IPS DF 4.7 (cell line): ENCODE data around the gene CCM2.
A peak's percentile ranks its signal among the peaks of the same experiment; 100 is the strongest.
"Not testable (repeated sequence)": the region's sequence is repeated elsewhere in the genome, so short reads cannot be mapped to it uniquely, and the experiment has no call there.

ENCODE experiments used
- DNase-seq: peaks from one replicate; pipeline ENCODE4 v3.0.0-alpha.2; 2013; ENCODE audit warnings: low spot score; ENCODE audit errors: extremely low read depth

CCM2 gene

DNA sequence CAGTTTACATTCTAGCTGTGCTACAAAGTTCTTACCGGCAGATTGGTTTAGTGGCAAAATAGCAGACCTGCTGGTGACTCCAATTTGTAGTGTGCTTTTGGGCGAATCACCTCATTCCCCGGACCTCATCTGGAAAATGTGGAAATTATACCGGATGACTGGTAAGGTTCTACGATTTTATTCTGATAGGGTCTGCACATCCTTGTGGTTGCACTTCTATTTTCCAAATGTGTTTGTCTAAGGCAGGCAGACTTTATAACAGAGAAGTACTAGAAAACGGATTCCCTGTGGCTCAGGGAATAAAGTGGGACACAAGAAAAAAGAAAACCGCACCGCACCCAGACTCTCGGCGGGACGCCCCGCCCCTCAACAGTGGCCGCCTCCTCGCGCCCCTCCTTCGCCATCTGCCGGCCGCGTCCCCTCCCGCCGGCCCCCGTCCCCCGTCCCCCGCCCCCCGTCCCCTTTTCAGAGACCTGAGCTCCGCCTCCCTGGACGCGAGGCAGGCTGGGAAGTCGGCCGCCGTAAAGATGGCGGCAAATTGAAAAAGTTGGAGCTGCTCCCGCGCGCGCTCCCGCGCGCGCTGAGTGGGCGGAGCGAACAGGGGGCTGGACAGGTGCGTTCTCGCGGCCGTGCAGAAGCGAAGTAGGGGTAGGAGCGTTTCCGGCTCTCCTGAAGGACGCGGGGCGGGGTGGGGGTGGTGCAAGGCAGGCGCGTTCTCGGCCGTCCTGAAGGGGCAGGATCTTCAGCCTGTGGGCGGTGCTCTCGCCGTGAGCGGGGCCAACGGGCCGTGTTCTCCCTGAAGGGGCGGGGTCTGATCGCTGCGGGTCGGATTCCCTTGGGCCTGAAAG lies 532 bp upstream of the CCM2 start:
- DNase-seq, result peak; percentile 72

DNA sequence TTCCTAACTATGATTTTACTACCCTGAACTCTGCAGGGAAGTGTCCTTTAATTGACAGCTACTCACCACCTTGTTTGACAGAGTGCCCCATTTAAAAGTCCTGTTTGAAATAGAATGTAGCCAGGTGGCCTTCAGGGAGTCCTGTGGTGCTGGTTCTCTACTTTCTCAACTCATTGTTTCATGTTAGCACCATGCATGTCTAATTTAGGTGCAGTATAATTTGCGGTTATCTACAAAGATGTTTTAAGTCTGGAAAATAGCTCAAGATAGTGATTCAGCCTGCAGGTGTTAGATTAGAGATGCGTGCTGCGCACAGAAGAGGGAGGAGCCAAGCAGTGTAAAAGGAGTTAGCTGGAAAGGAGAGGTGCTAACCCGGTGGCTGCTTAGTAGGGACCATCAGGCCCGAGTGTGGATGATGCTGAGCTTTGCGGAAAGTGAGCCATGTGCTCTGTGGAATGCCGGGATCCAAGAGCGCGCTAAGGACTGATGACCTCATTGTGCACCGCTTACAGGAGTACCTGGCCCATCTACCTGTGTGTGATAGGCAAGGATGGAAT lies 1.2 kb downstream of the CCM2 start:
- no peak for DNase-seq

DNA sequence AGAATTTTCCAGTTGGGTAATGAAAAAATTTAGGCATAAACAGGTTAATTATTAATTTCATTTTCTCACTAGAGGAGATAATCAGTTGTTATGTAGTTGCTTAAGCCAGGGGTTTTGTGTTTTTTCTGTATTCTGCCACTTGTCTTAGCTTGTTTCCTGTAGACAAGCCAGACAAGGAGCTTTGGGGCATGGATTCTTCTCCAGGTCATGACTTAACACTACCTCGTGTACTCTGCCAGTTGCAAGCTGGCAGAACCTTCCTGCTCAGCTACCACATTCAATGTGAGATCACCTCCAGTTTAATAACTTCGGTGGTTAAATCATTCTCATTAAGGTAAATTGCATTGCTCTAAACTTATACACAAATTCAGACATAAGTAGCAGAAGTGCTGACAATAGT lies 1.8 kb downstream of the CCM2 start:
- no peak for DNase-seq

DNA sequence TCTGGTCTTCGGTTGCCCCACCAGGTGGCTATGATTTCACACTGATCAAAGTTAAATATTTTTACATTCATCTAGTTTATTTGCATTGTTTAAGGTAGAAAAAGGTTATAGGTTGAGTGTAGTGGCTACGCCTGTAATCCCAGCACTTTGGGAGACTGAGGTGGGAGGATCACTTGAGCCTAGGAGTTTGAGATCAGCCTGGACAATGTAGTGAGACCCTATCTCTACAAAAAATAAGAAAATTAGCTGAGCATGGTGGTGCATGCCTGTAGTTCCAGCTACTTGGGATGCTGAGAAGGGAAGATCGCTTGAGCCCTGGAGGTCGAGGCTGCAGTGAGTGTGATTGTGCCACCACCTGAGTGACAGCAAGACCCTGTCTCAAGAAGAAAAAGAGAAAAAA lies 3.8 kb downstream of the CCM2 start:
- no peak for DNase-seq

DNA sequence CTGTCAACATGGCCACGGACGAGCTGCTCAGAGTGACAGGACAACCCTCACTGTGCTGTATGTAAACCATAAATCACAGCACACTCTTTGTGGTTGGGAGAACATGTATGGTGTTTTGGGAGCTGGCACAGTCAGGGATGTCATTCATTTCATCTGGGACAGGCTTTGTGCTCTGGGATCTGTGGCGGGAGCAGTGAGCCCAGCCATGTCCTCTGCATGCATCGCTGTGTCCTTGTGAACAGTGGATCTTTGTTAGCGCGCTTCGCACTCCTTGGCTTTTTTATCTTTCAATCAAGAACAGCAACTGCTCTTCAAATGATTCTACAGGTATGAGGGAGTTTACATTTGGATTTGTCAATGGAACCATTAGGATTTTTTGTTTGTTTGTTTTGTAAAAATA lies 7.1 kb downstream of the CCM2 start:
- DNase-seq, result no peak

DNA sequence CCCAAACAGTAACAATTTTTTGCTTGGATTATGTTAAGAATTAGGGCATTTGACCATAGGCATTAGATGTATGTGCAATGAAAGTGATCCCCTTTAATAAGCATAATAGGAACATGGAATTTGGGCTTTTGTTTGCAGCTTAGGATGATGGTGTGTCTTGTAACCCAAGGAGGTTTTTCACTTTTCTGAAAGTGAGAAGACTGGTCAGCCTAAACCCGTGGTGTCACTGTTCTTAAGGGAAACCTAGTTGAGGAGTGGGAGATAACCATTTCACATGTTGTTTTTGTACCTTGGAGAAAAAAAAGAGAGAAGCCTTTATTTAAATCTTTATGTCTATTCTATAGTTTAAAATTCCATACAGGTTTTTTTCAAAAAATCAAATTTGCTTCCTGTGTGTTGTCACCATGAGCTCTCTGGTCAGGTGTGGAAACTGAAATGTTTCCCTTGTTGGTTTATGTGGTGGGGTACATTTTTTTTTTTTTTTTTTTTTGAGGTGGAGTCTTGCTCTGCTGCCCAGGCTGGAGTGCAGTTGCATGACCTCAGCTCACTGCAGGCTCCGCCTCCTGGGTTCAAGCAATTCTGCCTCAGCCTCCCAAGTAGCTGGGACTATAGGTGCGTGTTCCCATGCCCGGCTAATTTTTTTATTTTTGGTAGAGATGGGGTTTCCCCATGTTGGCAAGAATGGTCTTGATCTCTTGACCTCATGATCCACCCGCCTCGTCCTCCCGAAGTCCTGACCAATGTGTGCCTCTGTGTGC lies 7.7 kb downstream of the CCM2 start:
- no peak for DNase-seq

DNA sequence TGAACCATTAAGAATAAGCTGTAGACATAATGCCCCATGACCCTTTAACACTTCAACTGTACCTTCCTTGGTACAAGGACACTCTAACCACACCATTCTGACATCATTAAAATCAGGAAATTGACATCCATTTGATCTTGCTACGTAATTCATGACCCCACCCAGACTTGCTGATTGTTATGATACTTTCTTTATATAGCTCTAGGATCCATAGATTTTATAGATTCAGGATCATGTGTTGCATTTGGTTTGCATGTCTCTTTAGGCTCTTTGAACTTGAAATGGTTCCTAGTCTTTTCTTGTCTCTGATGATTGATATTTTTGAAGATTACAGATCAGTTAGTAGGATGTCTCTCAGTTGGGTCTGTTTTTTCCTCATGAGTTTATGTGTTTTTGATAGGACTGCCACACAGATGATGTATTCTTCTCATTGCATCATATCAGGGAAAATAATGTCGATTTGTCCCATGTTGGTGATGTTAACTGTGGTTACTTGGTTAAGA lies 13.5 kb downstream of the CCM2 start:
- no peak for DNase-seq

DNA sequence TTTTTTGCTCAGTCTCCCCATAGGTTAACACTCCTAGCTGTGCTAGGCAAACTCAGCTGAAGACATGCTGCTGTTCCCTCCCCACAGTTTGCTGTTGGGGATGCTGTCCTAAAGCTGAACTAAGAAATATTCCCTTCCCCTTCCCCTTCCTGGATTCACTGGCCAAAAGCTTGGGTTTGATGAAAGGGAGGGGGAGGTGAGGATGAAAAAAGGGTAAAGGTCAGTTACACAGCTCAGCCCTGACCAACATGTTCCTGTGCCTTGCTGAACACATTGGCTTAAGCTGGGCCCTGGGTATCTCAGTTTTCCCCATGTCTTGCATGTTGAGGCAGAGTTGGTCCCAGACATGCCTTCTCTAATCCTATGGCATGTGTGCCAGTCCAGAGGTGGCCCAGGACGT lies 15.3 kb downstream of the CCM2 start:
- no peak for DNase-seq

DNA sequence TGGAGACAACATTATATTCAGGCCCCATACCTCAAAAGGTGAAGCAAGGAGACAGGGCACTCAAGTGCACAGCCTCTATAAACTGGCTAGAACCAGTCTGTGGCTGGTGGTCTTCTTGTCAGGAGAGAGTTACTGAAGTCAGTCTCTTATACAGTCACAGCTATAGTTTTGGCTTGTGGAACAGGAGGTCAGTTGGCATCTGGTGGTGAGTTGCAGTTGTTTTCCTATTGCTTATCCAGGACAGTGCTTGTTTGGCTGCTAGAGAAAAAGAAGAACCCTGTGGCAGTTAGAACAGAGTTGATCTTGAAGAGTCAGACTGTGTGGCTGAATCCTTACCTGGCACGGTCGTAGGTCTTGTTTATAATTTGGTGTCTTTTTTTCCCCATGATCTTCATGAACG lies 17.3 kb downstream of the CCM2 start:
- DNase-seq, result no peak

DNA sequence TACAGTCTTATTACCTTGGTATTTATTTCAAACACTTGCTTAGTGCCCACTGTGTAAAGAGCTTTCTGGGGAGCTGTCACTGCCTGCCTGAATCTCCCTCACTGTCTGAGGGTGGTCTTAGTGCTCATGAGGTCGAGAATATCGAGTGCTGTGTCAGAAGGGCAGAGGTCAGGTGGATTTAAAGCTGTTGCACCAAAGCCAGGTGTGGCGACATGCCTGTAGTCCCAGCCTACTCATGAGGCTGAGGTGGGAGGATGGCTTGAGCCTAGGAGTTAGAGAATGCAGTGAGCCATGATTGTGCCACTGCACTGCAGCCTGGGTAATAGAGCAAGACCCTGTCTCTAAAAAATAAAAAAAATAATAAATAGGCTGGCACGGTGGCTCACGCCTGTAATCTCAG lies 20.9 kb downstream of the CCM2 start:
- DNase-seq, result no peak

DNA sequence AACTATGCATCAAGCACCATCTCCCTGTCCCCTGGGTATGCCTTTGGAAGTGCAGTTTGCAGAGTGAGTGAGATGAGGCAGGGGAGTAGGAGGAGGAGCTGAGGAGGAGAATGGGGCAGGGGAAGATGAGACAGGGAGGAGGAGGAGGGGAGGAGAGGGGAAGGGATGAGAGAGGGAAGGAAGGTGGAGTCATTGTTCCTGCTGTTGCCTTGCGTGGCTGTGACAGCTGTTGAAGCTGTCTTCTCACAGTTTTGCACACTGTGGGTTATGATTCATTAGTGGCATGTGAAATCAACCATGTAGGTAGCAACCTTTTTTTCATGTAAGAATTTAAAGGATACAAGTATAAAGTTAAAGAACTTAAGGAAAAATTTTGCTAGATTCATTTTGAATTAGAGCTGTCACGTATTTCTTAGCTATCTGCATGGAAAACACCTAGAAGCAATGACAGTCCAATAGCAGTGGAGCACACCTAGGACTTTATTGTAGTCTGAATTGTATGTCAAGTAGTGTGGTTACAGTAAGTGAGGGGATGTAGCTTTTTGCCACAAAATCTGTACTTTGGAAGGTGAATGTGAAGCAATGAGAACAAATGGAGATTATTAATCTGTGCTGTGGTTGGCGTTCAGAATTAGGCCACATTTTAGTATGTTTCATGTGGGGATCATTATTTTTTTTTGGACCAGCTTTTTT lies 21.7 kb downstream of the CCM2 start:
- no peak for DNase-seq

DNA sequence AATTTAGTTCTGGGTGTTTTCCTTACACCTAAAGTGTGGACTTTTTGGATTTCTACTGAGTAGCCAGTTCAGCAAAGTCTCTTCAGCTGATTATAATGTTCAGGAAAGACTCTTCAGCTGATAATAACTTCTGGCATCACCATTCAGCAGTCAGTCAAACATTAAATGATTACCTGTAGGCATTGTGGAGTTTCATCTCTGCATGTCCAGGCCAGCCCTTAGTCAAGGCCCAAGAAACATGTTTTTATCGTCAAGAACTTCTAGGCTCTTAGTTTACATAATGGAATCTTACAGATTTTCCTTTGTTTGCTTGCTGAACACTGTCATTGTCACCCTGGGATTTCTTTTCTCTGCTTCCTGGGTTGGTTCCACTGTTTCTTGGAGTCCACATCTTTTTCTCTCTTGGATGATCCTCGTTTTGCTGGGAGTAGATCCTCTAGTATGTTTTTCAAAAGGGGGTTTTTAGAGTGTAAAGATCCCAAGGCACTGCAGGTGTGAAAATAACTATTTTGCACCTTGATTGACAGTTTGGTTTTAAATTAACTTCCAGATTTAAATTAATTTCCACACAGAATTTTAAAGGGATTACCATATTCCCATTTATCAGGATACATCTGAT lies 24.2 kb downstream of the CCM2 start:
- DNase-seq, result no peak

DNA sequence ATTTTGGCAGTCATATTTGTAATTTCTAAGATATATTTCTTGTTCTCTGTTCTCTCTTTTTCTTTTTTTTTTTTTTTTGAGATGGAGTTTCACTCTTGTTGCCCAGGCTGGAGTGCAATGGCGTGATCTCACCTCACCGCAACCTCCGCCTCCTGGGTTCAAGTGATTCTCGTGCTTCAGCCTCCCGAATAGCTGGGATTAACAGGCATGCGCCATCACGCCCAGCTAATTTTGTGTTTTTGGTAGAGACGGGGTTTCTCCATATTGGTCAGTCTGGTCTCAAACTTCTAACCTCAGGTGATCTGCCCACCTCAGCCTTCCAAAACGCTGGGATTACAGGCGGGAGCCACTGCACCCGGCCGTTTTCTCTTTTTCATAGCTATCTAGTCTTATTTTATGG lies 25.5 kb downstream of the CCM2 start:
- not testable (repeated sequence) for DNase-seq

DNA sequence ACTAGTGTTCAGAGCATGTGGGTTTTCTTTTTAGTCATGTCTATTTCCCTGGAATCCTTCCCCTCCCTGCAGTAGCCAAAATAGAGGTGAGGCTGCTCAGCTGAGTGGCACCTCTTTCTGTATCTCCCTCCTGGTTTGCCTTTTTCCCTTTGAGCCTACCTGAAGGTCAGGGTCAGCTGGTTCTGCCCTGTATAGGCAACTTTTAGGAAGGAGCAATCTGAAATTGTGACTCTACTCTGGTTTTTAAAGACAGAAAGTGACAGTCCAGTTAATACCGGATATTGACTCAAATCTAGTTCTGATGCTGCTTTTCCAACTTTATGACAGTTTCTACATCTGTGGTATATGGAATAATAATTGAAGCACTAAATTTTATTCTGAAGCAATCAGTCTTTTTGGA lies 26.0 kb downstream of the CCM2 start:
- no peak for DNase-seq

DNA sequence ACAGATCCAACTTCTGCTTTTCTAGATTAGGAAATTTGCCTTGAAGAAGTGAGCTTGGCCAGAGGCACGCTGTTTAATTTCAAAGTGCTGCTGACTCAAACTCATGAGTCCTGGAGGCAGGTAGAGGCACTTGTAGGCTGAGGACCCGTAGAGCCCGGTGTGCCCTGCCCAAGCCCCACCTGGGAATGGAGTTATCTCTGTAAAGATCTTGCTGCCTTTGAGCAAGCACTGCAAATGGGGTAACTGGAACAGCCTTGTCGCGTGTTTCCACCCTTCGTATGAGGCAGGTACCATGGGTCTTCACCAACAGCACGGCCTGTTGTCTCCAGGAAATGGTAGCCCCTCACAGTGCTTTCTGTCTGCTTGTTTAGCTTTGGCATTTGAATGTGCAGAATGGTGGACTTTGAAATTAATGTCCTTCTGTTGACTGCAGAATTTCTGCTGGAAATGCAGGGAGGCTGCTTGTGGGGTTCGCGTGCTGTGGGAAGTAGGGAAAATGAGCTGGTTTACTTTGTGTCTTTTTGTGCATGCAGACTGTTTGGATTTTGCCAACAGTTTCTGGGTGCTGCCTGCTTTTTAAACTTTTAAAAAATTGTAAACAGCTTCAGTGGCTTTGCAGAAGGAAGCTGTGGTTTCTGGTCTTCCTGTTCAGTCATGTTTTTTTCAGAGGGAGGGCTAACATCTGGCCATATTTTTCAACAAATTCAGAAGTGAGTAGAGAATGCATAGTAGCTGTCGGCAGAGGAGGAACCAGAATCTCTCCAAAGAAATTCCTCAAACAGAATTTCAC lies 27.2 kb downstream of the CCM2 start:
- DNase-seq, result no peak

DNA sequence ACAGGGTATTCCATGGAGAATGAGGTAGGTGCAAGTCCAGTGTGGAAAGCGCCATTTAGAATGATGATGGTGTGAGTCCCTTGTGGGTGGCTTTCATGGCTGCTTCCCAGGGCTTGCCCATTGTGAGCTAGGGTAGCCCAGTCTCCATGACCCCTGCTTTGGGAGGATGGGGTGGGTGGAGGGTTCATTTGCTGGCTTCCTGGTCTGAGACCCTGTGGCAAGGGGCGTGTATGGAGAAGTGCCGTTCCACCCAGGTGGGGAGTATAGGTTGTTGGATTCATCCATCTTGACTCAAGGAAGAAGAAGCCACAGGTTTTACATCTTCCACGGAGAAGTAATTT lies 27.7 kb downstream of the CCM2 start:
- DNase-seq, result no peak

DNA sequence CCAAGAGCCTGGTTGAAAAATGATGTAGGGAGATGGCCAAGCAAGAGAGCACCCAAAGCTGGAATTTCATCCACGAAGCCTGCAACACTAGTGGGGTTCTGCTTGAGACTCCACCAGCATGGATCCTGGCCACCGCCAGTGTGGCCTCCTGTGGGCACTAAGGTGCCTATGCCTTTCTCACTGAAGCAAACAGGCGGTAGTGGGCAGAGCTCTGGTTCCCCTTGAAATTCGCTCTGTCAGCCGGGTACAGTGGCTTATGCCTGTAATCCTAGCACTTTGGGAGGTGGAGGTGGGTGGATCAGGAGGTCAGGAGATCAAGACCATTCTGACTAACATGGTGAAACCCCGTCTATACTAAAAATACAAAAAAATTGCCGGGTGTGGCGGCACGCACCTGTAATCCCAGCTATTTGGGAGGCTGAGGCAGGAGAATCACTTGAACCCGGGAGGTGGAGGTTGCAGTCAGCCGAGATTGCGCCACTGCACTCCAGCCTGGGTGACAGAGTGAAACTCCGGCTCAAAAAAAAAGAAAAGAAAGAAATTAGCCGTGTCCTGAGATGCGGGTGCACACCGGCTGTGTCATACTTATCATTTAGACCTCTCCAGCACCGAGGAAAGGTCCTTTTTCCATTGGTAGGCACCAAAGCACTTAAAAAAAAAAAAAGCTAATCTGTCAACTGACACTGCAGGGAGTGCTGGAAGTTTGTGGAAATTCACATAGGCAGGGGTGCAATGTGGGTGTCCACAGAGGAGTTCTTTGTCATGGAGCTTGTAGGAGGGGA lies 28.3 kb downstream of the CCM2 start:
- no peak for DNase-seq

DNA sequence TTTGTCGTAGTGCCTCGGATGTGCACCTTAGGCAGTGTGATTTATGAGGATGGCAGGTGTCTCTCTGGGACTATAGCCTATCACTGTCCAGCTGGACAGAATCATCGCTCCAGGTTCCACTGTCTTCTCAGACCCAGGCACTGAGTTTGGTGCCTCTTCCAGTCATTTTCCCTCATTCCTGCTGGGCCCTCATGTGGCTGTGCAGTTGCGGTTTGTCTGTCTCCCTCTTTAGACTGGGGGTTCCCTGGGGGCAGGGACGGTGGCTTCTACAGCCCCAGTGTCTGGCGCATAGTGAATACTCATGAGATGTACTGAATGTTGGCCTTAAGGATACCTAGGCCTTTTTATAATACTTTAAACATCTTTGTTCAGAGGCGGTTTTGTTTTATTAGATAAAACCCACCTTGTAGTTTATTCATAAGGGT lies 28.9 kb downstream of the CCM2 start:
- DNase-seq, result no peak

DNA sequence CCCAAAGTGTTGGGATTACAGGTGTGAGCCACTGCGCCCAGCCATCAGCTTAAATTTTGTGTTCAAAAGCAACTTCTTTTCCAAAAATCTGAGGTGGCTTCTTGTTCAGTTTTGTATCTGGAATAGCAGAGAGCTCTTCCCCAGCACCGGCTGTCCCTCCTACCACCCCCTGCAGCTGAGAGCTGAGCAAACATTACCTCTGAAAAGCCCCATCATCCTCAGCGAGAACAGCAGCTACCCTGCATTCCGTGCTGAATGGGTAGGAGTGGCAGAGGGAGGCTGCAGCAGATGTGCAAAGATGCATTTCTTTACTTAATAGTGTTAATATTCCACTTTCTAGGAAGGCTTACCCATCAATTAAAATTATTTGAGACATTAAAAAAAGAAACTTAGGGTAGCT lies 31.8 kb downstream of the CCM2 start:
- DNase-seq, result no peak

DNA sequence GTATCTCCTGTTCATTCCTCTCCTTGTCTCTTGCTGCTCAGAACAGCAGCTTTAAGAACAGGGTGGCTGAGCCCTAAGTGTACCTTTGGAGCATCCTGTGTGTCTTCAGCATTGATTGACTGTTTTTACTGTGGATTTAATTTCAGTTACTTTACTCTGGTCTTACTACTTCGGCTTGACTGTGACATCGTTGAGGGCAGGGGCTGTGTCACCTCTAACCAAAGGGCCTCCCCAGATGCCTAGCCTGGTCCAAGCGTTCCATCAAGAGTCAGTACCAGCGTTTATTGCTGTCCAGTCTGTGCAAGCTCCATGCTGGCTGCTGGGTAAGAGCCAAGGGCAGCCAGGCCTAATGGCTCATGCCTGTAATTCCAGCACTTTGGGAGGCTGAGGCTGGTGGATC lies 32.4 kb downstream of the CCM2 start:
- DNase-seq, result no peak
